ENCODE measurements around the gene CAMTA1.

CAMTA1 gene

GRCh38 chr1:7623842-7624241, 838.6 kb downstream of the CAMTA1 start:
- Histone ChIP-seq H3F3A (ENCODE audit: insufficient read depth) (no peaks in the 10 kb centered on the region), H3K79me2 (ENCODE audit: insufficient read depth, low read length) (no peaks in the 10 kb centered on the region), H3K36me3 (ENCODE audit: low read length) (no peaks in the 10 kb centered on the region), H2AFZ (ENCODE audit: low read depth, low read length, severe bottlenecking) (no peak overlapping the region), H3K27ac (ENCODE audit: low read depth, low read length) (no peak overlapping the region), H3K9me2 (replicated peaks; ENCODE audit: insufficient read depth, low read length) (no peaks in the 10 kb centered on the region), H3K9ac (ENCODE audit: low read length) (no peak overlapping the region), H3K4me3 (ENCODE audit: insufficient read depth, low read length, poor library complexity, severe bottlenecking) (no peak overlapping the region), H3K9me3 (ENCODE audit: insufficient read depth, low read length) (no peaks in the 10 kb centered on the region), H3K4me2 (ENCODE audit: low read depth, low read length, poor library complexity, severe bottlenecking) (no peak overlapping the region), H4K20me1 (ENCODE audit: low read depth, low read length) (no peaks in the 10 kb centered on the region), H3K27me3 (ENCODE audit: low read length) (no peaks in the 10 kb centered on the region)
- TF ChIP-seq CTCF (IDR thresholded peaks at IDR 0.05; ENCODE audit: insufficient read depth, low read length, poor library complexity, severe bottlenecking) (no peak), EZH2phosphoT487 (conservative IDR thresholded peaks at IDR 0.05; ENCODE audit: low read length) (no peak)

- Histone ChIP-seq H3K36me3 (ENCODE audit: low read length) (no peaks in the 10 kb centered on the region), H3K79me2 (ENCODE audit: insufficient read depth, low read length) (no peaks in the 10 kb centered on the region), H3K9me2 (replicated peaks; ENCODE audit: insufficient read depth, low read length) (no peaks in the 10 kb centered on the region), H3K27ac (ENCODE audit: low read depth, low read length) (no peak overlapping the region), H3K4me3 (ENCODE audit: insufficient read depth, low read length, poor library complexity, severe bottlenecking) (no peak overlapping the region), H3K27me3 (ENCODE audit: low read length) (no peaks in the 10 kb centered on the region), H2AFZ (ENCODE audit: low read depth, low read length, severe bottlenecking) (no peak overlapping the region), H3K9ac (ENCODE audit: low read length) (no peak overlapping the region), H3K4me2 (ENCODE audit: low read depth, low read length, poor library complexity, severe bottlenecking) (no peak overlapping the region), H3F3A (ENCODE audit: insufficient read depth) (no peaks in the 10 kb centered on the region), H3K9me3 (ENCODE audit: insufficient read depth, low read length) (no peaks in the 10 kb centered on the region), H4K20me1 (ENCODE audit: low read depth, low read length) (no peaks in the 10 kb centered on the region)
- no peak for TF ChIP-seq CTCF (IDR thresholded peaks at IDR 0.05; ENCODE audit: insufficient read depth, low read length, poor library complexity, severe bottlenecking)
Observed at GRCh38 chr1:7624791-7625355, 839.6 kb downstream of the CAMTA1 start.

- Histone ChIP-seq H3K79me2 (ENCODE audit: insufficient read depth, low read length) (no peaks in the 10 kb centered on the region), H3F3A (ENCODE audit: insufficient read depth) (no peaks in the 10 kb centered on the region), H2AFZ (ENCODE audit: low read depth, low read length, severe bottlenecking) (no peak overlapping the region), H3K27me3 (ENCODE audit: low read length) (no peaks in the 10 kb centered on the region), H3K9ac (ENCODE audit: low read length) (no peak overlapping the region), H4K20me1 (ENCODE audit: low read depth, low read length) (no peaks in the 10 kb centered on the region), H3K4me3 (ENCODE audit: insufficient read depth, low read length, poor library complexity, severe bottlenecking) (no peak overlapping the region), H3K9me2 (replicated peaks; ENCODE audit: insufficient read depth, low read length) (no peaks in the 10 kb centered on the region), H3K36me3 (ENCODE audit: low read length) (no peaks in the 10 kb centered on the region), H3K4me2 (ENCODE audit: low read depth, low read length, poor library complexity, severe bottlenecking) (no peak overlapping the region), H3K27ac (ENCODE audit: low read depth, low read length) (no peak overlapping the region), H3K9me3 (ENCODE audit: insufficient read depth, low read length) (no peaks in the 10 kb centered on the region)
- TF ChIP-seq EZH2phosphoT487 (conservative IDR thresholded peaks at IDR 0.05; ENCODE audit: low read length): no peak
- TF ChIP-seq CTCF (IDR thresholded peaks at IDR 0.05; ENCODE audit: insufficient read depth, low read length, poor library complexity, severe bottlenecking): no peak
Observed at GRCh38 chr1:7625401-7625800, 840.1 kb downstream of the CAMTA1 start.

All from SU-DHL-6 (cell line).